Gastroesophageal sphincter (tissue), 3 donors: ENCODE measurements around the gene STYXL2.

Experiments used
- EP300 ChIP-seq: sonication (generic); formaldehyde crosslinking; IDR thresholded peaks from one replicate; pipeline ENCODE4 v1.6.1; 2017; ENCODE audit warnings: antibody characterized with exemption, mild to moderate bottlenecking
- POLR2AphosphoS5 ChIP-seq: sonication (generic); formaldehyde crosslinking; IDR thresholded peaks from one replicate; pipeline ENCODE4 v1.6.1; 2017; ENCODE audit warnings: antibody characterized with exemption
- TF ChIP-seq, protein P1 (sequence below), 4 experiments: fragments of 200-600 bp in 2 of 4; fragments of 450-650 bp in 2 of 4; sonication (generic) in 1 of 4; IDR thresholded peaks; one replicate each; pipeline ENCODE4 v1.5.1; 2017 to 2019; ENCODE audit warnings: antibody characterized with exemption in 4 of 4, mild to moderate bottlenecking in 2 of 4, moderate library complexity in 2 of 4

DNA sequence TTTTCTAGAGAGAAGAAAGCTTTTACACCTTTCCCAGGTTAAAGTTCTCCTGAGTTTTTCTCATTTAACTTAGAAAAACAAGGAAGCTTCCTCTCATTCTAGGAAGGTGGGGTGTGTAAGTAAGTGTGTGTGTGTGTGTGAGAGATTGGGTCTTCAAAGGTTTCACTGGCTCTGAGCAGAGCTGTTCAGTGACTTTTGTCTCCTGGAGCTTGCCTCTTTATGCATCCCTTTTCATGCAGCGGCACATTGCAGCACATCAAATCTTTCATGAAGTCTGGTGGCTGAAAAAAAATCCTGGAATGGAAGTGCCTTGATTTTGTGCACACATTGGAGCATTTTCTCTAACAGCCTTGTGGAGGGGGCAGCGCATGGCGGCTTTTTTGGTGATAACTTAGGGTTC, 7.1 kb upstream of the STYXL2 start:
- no peak for TF ChIP-seq EP300
- TF ChIP-seq POLR2AphosphoS5, result no peak
- TF ChIP-seq, protein P1, sequence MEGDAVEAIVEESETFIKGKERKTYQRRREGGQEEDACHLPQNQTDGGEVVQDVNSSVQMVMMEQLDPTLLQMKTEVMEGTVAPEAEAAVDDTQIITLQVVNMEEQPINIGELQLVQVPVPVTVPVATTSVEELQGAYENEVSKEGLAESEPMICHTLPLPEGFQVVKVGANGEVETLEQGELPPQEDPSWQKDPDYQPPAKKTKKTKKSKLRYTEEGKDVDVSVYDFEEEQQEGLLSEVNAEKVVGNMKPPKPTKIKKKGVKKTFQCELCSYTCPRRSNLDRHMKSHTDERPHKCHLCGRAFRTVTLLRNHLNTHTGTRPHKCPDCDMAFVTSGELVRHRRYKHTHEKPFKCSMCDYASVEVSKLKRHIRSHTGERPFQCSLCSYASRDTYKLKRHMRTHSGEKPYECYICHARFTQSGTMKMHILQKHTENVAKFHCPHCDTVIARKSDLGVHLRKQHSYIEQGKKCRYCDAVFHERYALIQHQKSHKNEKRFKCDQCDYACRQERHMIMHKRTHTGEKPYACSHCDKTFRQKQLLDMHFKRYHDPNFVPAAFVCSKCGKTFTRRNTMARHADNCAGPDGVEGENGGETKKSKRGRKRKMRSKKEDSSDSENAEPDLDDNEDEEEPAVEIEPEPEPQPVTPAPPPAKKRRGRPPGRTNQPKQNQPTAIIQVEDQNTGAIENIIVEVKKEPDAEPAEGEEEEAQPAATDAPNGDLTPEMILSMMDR (IDR thresholded peaks at IDR 0.05), result no peak
